Measurements from ENCODE around the gene HTRA3.

DNA sequence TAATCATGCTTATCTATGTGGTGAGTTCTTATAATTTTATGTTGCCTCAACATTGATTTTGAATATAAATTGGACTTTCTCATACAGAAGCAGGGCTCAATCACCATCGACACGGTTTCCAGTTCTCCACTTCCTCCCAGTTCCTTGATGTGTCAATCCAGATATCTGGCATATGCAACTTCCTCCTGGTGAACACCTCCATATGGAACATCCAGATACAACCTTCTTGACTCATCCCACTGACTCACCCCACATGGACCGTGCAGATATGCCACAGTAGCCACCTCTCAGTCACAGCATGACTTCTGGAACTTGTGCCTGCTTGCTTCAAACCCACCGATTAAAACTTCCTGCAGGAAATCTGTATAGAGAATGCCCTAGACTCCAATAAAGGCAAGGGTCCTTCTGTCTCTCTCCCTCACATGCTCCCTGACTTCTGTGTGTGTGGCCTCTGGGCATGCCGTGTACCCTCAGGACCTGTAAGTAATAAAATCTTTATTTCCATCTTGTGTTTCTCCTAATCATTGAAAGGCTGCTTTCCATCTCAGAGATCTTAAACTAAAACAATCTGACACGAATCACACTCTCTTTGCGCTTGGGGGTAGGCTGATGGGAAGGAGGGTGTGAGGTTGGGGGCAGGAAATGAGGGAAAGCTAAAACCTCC, 67.0 kb downstream of the HTRA3 start:
- TF ChIP-seq ZBTB43 (CRISPR knock-in tag; IDR thresholded peaks at IDR 0.05), result no peak
- TF ChIP-seq E2F1 (CRISPR knock-in tag; IDR thresholded peaks at IDR 0.05), result no peak
- TF ChIP-seq CREM (CRISPR knock-in tag; IDR thresholded peaks at IDR 0.05), result no peak
- TF ChIP-seq SP1 (CRISPR knock-in tag; conservative IDR thresholded peaks at IDR 0.05), result no peak
- no peak for TF ChIP-seq IRF2 (CRISPR knock-in tag; IDR thresholded peaks at IDR 0.05; ENCODE audit: borderline replicate concordance, low read depth)
- TF ChIP-seq CTCF (IDR thresholded peaks at IDR 0.05), result no peak
- TF ChIP-seq CBFB (CRISPR knock-in tag; IDR thresholded peaks at IDR 0.05; ENCODE audit: low read depth), result no peak
- TF ChIP-seq TEAD4 (CRISPR knock-in tag; IDR thresholded peaks at IDR 0.05), result no peak
- TF ChIP-seq, protein P1, sequence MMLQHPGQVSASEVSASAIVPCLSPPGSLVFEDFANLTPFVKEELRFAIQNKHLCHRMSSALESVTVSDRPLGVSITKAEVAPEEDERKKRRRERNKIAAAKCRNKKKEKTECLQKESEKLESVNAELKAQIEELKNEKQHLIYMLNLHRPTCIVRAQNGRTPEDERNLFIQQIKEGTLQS (CRISPR knock-in tag; conservative IDR thresholded peaks at IDR 0.05), result no peak
- no peak for TF ChIP-seq FOXP1 (CRISPR knock-in tag; IDR thresholded peaks at IDR 0.05; ENCODE audit: borderline replicate concordance)
- no peak for TF ChIP-seq ZNF232 (CRISPR knock-in tag; IDR thresholded peaks at IDR 0.05)
